ENCODE data around the gene CMTM2.

DNA sequence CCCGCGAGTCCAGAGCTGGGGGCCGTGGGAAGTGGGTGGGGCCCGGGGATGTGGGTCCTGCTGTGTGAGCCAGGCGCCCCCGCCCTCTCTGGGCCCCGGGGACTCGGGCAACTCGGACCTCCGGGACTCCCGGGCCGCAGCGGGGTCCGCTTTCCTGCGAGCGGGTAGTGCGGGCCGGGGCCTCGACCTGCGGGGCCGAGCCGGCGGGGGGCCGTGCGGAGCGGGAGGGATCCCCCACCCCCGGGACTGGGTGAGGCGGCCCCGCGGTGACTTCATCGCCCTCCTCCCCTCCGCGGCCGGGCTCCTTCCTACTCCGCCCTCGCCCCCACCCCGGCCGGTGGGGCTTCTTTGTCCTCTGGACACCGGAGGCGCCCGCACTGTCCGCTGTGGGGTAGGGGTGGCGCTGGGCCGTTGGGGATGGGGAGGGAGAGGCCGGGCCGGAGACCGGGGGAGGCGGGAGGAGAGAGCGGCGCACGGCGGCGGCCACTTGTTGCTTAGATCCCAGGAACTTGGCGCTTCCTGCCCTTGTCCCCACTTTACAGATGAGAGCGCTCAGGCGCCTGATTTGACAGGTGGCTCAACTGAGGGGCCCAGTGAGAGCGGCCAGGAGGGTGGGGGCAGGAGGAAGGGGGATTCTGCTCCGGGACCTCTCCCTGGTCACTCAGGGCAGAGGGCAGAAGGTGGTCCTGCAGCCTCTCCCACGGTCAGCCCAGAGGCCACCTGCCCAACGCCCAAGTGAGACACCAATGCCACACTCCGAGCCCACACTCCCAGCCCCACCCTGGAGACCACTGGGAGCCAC, 26.1 kb downstream of the CMTM2 start:
- TF ChIP-seq, protein P1, sequence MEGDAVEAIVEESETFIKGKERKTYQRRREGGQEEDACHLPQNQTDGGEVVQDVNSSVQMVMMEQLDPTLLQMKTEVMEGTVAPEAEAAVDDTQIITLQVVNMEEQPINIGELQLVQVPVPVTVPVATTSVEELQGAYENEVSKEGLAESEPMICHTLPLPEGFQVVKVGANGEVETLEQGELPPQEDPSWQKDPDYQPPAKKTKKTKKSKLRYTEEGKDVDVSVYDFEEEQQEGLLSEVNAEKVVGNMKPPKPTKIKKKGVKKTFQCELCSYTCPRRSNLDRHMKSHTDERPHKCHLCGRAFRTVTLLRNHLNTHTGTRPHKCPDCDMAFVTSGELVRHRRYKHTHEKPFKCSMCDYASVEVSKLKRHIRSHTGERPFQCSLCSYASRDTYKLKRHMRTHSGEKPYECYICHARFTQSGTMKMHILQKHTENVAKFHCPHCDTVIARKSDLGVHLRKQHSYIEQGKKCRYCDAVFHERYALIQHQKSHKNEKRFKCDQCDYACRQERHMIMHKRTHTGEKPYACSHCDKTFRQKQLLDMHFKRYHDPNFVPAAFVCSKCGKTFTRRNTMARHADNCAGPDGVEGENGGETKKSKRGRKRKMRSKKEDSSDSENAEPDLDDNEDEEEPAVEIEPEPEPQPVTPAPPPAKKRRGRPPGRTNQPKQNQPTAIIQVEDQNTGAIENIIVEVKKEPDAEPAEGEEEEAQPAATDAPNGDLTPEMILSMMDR (conservative IDR thresholded peaks at IDR 0.05; ENCODE audit: low read length): no peak
- no peak for TF ChIP-seq EZH2phosphoT487 (IDR thresholded peaks at IDR 0.05; ENCODE audit: borderline replicate concordance, low read depth, low read length)
